Measurements from ENCODE around the gene RTP4.

RTP4 gene

DNA sequence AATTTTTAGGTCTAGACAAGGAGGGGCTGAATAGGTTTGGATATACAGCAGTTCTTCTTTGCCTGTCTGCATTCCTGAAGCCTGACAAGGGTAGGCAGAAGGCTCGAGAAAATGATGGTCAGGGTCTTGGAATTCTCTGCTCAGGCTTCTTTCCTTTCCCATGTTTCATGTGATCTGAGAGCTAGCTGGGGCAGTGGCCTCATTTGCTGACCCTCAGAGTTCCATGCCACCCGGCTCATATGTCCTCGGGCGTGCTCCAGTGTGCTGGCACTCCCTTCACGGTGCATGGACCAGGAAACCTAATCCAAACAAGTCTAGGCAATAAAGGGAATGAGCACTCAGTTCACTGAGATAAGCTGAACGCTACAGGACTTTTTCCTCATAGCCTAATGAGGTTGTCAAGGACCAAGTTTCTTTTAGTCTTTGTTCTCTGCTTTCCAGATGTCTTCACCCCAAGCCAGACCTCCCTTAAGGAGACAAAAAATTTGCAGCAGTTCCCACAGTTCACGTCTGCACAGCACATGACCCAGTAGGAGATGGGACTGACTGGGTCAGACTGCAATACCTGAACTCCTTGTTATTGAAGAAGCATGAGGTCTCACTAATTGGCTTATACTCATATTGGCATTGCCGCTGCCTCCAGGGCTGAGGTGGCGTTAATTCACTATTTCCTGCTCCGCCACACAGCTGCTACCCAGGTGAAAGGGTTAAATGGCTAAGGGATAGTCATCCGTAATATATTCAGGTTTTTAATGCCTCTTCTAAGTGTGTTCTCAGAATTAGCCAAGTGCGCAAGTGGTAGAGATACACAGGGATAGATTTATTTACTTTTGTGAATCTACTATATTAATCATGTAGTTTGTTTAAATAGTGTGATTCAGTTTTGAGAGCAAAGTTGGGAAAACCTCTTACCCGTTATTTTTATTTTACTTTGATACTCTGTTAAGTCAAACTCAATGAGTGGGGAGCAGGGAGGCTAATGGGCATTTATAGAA is 15.3 kb upstream of the RTP4 start:
- TF ChIP-seq POLR2A (IDR thresholded peaks at IDR 0.05; ENCODE audit: low read depth, low read length): no peak
- DNase-seq (ENCODE audit: insufficient read length, low spot score): no peak
- FAIRE-seq: peak; percentile 48

DNA sequence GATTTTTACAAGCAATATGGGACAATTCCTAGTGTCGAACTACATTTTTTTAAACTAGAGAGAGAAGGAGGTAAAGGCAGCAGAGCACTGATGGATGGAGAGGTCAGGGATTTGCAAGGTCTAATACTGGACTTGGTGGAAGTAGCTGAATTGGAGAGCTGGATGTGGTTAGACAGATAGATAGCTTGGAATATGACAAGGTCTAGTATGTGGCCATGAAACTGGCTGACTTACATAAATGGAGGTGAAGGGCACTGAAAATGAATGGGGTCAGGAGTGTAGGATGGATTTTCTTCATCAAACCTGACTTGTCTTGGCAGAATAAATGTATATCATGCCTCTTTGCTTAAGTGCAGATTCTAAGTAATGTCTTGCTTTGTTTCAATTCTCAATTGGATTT is 10.1 kb upstream of the RTP4 start:
- FAIRE-seq: no peak
- TF ChIP-seq POLR2A (IDR thresholded peaks at IDR 0.05; ENCODE audit: low read depth, low read length): no peak

DNA sequence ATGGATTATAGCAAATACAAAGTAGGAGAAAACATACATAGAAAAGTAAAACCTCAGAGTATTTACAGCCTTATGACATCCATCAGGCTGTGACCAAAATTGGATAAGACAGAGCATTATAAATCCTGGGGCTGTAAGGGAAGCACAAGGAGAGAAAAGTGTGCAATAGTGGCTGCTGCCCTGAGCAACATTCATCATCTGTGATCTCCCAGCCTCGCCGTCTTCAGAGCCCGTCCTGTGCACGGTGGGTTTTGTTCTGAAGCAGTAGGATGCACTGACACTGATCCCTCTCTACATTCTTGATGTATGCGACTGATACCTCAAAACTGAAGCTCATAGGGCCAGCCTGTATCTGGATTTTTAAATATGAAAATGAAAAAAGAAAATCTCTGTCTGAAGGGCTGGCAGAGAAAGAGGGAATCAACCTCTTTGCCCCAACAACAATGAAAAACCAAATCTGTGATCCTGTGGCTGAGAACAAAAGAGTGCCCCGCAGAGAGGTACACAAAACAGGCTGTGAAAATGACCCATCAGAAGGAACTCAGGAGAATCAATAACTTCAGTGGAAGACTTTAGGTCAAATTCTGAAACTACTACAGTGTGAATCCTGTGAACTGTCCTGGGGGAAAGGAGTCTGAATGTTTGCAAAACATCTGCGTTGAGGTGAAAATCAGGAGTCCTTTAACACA is 8.2 kb upstream of the RTP4 start:
- TF ChIP-seq POLR2A (IDR thresholded peaks at IDR 0.05; ENCODE audit: low read depth, low read length): no peak
- no peak for DNase-seq (ENCODE audit: insufficient read length, low spot score)
- no peak for FAIRE-seq

More for the DNA sequence above, 10.1 kb upstream of the RTP4 start:
- DNase-seq (ENCODE audit: insufficient read length, low spot score): no peak

GRCh38 chr3:187360596-187360995 is 7.6 kb upstream of the RTP4 start:
- FAIRE-seq (no peak), DNase-seq (ENCODE audit: insufficient read length, low spot score) (no peak)
- no peak for TF ChIP-seq POLR2A (IDR thresholded peaks at IDR 0.05; ENCODE audit: low read depth, low read length)

DNA sequence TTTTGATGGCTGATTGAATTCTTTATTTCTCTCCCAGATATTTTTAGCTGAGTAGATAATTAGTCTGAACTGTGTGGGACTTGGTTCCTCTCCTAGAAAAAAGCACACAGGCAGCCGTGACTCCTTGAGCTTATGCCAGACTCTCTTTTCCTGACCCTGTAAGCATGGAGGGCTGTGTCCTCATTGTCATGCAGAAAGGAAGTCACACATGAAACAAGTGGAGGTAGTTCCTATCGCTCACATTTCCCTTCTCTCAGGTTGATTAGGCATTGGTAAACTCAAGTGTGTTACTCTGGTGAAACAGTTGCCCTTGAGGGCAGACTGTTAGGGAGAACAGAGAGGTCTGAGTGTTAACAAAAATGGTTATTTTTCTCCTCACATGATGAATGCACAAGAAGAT is 6.3 kb upstream of the RTP4 start:
- FAIRE-seq (no peak), DNase-seq (ENCODE audit: insufficient read length, low spot score) (no peak)
- TF ChIP-seq POLR2A (IDR thresholded peaks at IDR 0.05; ENCODE audit: low read depth, low read length): no peak

- FAIRE-seq (no peak), DNase-seq (ENCODE audit: insufficient read length, low spot score) (no peak)
- no peak for TF ChIP-seq POLR2A (IDR thresholded peaks at IDR 0.05; ENCODE audit: low read depth, low read length)
Measured at GRCh38 chr3:187367561-187368103, 553 bp upstream of the RTP4 start.

GRCh38 chr3:187369089-187369447 is 883 bp downstream of the RTP4 start:
- FAIRE-seq: no peak
- DNase-seq (ENCODE audit: insufficient read length, low spot score): no peak
- TF ChIP-seq POLR2A (IDR thresholded peaks at IDR 0.05; ENCODE audit: low read depth, low read length): no peak

- FAIRE-seq (peak; percentile 27), DNase-seq (ENCODE audit: insufficient read length, low spot score) (no peak)
- no peak for TF ChIP-seq POLR2A (IDR thresholded peaks at IDR 0.05; ENCODE audit: low read depth, low read length)
Measured at GRCh38 chr3:187370051-187370450, 1.9 kb downstream of the RTP4 start.

GRCh38 chr3:187375581-187375980 is 7.4 kb downstream of the RTP4 start:
- FAIRE-seq: no peak
- no peak for TF ChIP-seq POLR2A (IDR thresholded peaks at IDR 0.05; ENCODE audit: low read depth, low read length)
- no peak for DNase-seq (ENCODE audit: insufficient read length, low spot score)

DNA sequence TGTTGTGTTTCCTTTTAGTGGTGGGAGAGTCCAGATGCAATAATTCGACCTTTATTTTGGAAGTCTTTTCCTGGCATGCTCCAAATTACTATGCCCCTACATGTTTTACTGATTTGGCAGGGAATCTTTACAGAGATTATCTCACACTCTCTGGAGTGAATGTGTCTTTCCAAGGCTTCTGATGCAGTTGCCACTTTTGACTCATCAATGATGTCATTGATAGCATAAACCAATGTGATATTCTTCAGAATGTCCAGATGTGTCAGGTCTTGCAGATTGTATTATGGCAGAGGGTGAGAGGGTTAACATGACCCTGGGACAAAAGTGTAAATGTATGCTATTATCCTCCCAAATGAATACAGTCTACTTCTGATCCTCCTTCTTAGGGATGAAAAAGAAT is 9.7 kb downstream of the RTP4 start:
- no peak for TF ChIP-seq POLR2A (IDR thresholded peaks at IDR 0.05; ENCODE audit: low read depth, low read length)
- no peak for DNase-seq (ENCODE audit: insufficient read length, low spot score)
- FAIRE-seq: no peak

DNA sequence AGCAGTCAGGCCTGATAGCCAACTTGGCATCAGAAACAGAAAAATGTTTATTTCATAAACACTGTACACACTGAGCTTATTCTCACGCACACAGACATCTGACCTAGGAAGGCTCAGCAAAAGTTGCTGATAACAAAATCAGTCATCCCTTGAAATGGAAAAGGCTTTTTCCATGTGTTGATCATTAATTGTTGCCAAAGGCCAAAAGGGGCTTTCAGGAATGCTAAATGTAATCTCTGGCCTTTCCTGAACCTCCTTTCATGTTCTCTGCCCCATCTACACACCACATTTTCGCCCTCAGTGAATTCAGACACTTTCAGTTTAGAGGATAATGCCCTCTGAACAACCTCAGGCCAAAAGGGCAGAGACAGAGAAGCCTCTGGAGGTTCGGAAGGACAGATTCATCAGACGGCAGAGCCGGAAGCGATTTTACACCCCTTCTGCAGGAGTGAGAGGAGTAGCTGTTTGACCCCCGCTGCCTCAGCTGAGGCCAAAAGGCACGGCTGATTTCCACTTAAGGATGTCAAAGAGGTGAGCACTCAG is 14.5 kb downstream of the RTP4 start:
- no peak for TF ChIP-seq POLR2A (IDR thresholded peaks at IDR 0.05; ENCODE audit: low read depth, low read length)
- DNase-seq (ENCODE audit: insufficient read length, low spot score) (no peak), FAIRE-seq (no peak)

GRCh38 chr3:187383246-187383645 is 15.1 kb downstream of the RTP4 start:
- FAIRE-seq: no peak

DNA sequence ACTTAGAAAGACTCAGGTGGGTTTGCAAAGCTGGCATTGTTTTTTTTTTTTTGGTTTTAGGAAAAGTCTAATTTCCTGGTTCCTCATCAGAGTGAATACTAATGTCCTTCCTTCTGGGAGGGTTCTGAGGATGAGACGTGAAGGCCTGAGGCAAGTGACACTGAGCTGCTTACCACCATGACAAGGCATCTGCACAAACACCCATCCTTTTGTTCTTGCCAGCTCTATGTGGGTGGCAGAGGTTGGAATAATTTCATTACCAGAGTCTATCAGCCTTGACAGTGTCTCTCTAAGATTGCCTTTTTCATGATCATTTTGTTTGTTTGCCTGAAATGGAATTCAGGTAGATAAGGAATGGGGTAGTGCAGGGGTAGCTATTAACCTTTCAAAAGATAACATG is 17.1 kb downstream of the RTP4 start:
- DNase-seq (ENCODE audit: insufficient read length, low spot score): no peak
- TF ChIP-seq POLR2A (IDR thresholded peaks at IDR 0.05; ENCODE audit: low read depth, low read length): no peak
- FAIRE-seq: no peak

More at GRCh38 chr3:187383246-187383645, 15.1 kb downstream of the RTP4 start:
- no peak for DNase-seq (ENCODE audit: insufficient read length, low spot score)
- TF ChIP-seq POLR2A (IDR thresholded peaks at IDR 0.05; ENCODE audit: low read depth, low read length): no peak

GRCh38 chr3:187396661-187397060 is 28.5 kb downstream of the RTP4 start:
- DNase-seq (ENCODE audit: insufficient read length, low spot score) (no peak), FAIRE-seq (no peak)
- TF ChIP-seq POLR2A (IDR thresholded peaks at IDR 0.05; ENCODE audit: low read depth, low read length): no peak

All from H54 (cell line).